ENCODE data around the gene ING2.

The ING2 gene

DNA sequence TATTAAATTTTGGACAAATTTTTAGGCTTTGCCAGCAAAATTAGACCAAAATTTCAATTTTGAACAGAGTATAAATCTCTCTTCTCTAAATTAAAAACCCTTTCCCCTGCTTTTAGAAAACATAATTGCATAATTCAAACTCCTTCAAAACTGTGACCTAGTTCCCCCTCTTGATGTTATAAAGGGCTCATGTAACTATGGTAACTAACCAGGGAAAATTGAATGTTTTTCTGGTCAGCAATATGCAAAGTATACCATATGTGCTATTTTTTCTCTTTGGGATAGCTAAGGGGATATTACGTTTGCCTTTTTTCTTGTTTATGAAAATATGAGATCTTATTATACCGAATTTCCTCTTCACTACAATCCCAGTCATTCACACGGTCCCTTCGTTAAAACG, 5.1 kb upstream of the ING2 start:
- DNase-seq (ENCODE audit: low read depth): no peak

DNA sequence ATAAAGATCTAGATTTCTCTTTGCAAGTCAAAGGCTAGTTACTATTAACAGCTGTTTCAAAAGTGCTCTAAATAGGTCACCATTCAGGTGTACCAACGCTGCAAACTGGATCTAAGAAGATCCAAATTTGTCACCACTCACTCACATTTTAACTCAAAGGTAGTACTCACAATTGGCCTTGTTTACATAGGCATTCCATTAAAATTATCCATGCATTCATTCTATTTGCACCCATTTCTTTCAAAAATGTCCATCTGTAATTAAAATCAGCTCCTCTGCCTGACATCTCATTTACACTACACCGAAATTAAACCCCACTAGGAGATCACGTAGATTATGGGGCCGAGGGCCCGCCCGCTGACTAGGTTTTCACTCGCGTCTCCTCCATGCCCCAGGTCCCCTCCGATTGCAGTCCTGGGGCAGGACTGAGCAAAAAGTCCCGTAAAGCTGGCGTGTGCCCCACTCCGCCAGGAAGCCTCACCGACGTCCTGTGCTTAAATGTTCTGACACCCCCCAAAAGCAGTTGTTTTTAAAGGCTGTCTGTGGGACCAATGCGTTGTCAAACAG, 1.3 kb upstream of the ING2 start:
- no peak for DNase-seq (ENCODE audit: low read depth)

DNA sequence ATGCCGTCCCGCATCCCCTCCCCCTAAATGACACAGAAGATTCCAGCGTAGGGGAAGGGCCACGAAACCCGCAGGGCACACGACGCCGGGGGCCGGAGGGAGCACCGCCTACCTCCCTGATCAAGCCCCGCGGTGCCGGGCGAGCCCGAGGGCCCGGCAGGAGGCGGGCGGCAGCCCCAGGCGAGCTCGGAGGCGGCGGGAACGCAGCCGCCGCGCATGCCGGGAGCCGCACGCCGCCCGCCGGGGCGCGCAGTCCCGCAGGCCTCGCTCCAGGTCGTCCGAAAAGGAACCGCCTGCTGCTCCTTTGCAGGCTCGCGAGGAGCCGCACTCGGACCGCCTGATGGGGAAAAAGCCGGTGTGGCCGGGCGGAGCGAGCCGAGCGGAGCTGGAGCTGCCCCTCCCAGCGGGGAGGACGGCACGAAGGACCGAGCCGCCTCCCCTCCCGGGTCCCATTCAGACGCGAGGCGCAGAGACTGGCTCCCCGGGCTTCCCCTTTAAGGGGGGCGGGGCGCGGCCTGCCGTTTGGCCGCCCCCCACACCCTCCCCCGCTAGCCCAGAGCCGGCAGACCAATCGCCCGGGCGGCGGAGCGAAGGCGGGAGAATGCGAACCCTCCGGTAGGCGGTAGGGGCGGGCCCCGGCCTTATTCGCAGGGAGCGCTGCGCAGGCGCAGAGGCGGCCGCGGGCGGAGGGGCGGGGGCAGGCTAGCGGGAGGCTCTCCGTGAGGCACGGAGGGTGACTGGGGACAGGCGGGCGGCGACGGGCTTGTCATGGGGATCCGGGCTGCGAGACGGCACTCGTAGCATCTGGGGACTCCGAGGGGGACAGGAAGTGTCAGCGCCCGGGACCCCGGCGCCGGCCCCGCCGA, 561 bp upstream of the ING2 start:
- peak; percentile 68 for DNase-seq (ENCODE audit: low read depth)

GRCh38 chr4:183505611-183506388, 942 bp downstream of the ING2 start:
- DNase-seq (ENCODE audit: low read depth): peak; percentile 33

- no peak for DNase-seq (ENCODE audit: low read depth)
Measured at GRCh38 chr4:183506389-183506735, 1.5 kb downstream of the ING2 start.

- no peak for DNase-seq (ENCODE audit: low read depth)
Measured at GRCh38 chr4:183507925-183508696, 3.3 kb downstream of the ING2 start.

GRCh38 chr4:183508697-183509335, 4.0 kb downstream of the ING2 start:
- no peak for DNase-seq (ENCODE audit: low read depth)

DNA sequence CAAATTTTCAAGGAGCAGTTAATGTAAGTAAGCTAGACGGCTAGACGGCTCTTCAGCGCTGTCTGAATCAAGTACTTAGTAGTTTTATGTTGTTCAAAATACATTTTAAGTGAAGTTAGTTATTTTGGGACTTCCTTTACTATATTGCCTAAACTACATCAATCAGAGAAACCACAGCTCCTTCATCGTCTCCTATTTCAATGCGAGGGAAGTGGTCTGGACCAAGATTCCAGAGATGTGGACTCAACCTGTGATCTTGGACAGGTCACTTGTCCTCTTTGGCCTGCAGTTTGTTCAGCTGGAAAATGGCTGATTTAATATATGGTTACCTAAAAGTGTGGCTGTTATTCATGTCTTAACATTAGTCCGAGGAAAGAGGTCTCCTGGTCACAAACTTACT, 10.6 kb downstream of the ING2 start:
- DNase-seq (ENCODE audit: low read depth): no peak

GRCh38 chr4:183517194-183517593, 12.3 kb downstream of the ING2 start:
- no peak for DNase-seq (ENCODE audit: low read depth)

- DNase-seq (ENCODE audit: low read depth): no peak
Measured at GRCh38 chr4:183517781-183518180, 12.9 kb downstream of the ING2 start.

DNA sequence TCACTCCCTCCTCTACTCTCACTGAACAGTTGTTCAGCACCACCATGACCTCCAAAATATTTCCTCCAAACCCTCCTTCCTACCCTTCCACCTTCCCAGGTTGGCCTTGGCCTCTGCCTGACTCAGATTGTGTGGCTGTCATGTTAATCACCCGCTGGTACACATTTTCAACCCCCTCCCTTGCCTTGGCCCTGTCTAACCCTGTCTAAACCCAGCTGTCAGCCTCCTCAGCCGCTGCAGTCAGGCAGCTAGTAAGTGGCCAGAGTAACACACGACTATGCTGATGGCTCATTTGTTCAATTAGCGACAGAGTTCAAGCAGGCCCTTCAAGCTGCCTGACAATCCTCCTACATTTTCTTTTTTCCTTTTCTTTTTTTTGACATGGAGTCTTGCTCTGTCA, 18.0 kb downstream of the ING2 start:
- DNase-seq (ENCODE audit: low read depth): no peak

DNA sequence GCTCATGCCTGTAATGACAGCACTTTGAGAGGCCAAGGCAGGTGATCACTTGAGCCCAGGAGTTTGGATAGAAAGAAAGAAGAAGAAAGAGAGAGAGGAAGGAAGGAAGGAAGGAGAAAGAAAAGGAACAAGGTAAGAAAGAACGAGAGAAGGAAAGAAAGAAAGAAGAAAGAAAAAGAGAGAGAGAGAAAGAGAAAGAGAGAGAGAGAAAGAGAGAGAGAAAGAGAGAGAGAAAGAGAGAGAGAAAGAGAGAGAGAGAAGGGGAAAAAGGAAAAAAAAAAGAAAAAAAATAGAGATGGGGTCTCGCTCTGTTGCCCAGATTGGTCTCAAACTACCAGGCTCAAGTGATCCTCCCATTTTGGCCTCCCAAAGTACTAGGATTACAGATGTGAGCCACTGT, 22.5 kb downstream of the ING2 start:
- DNase-seq (ENCODE audit: low read depth): no peak

GRCh38 chr4:183532821-183533220, 28.0 kb downstream of the ING2 start:
- no peak for DNase-seq (ENCODE audit: low read depth)

- no peak for DNase-seq (ENCODE audit: low read depth)
Measured at GRCh38 chr4:183533698-183534097, 28.8 kb downstream of the ING2 start.

- DNase-seq (ENCODE audit: low read depth): no peak
Measured at GRCh38 chr4:183540410-183541009, 35.7 kb downstream of the ING2 start.

DNA sequence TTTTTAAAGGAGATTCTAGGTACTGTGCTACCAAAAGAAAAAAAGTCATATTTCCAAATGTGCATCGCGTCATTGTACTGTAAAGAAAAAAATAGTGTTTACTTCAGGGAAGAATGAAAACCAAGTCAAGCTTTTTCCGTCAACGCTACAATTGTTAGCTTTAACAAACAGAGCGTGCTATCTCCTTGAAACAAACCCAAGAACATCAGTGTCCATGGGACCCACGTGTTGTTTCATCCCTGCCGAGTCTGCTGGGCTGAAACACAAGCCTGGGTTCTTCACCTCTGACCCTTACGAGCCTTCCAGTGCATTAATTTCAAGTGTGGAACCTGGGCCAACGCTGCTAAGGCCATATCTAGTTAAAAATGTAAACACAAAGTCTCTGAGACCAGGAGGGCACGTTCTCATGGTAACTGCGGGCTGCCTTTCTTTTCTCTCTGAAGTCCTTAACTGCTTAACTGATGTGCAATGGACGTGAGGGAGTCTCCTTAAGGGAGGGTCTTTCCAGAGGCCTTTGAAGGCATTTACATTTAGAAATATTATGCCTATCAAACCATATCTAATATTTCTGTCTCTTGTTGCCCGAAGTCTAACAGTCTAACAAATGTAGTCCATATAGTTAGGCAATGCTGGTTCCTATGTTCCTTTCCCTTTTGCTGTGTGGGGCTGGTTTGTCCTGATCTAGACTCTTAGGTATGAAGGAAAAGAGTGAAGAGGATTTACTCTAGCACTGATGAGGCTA, 36.3 kb downstream of the ING2 start:
- no peak for DNase-seq (ENCODE audit: low read depth)

- no peak for DNase-seq (ENCODE audit: low read depth)
Measured at GRCh38 chr4:183541752-183542040, 36.8 kb downstream of the ING2 start.

DNA sequence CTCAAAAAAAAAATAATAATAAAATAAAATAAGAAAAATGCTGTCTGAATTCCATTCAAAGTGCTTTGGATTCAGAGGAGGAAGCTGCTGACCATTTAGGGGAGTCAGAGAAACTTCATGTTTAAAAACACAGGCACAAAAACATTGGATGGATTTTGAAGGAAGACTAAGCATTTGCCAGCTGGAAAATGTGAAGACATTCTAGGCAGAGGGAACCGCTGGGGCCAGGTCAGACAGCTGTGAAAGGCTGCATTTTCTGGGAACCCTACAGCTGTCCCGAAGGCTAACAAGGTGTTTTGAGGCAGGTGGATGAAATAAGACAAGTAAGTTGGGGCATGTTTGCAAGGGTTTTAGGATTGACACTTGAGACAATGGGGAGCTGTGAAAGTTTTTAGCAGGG, 38.6 kb downstream of the ING2 start:
- DNase-seq (ENCODE audit: low read depth): no peak

GRCh38 chr4:183544109-183544508, 39.3 kb downstream of the ING2 start:
- DNase-seq (ENCODE audit: low read depth): no peak

DNA sequence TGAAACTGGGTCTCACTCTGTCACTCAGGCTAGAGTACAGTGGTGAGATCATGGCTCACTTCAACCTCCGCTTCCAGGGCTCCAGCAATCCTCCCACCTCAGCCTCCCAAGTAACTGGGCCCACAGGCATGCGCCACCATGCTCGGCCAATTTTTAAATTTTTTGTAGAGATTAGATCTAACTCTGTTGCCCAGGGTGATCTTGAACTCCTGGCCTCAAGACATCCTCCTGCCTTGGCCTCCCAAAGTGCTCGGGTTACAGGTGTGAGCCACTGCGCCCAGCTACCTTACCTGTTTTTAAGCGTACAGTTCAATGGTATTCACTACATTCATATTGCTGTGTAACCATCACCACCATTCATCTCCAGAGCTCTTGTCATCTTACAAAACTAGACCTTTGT, 41.5 kb downstream of the ING2 start:
- no peak for DNase-seq (ENCODE audit: low read depth)

DNA sequence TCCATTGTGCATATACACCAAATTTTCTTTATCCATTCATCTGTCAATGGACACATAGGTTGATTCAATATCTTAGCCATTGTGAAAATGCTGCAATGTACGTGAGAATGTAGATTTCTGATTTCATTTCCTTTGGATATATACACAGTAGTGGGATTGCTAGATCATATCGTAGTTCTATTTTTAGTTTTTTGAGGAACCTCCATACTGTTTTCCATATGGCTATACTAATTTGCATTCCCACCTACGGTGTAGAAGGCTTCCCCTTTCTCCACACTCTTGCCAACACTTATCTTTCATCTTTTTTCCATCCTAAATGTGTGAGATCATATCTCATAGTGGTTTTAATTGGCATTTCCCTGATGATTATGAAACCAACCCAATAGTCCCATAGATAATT, 43.4 kb downstream of the ING2 start:
- no peak for DNase-seq (ENCODE audit: low read depth)
